Panc1 (cell line): ENCODE results near the gene MFAP4. TPM values are rescaled to one million over a fixed set of nuclear protein-coding genes. Genes with fewer than 3 reads are reported as not detected.

Experiments
- ATAC-seq: fragments of 200-7000 bp; cut with Tn5 transposase; 2 replicates; pipeline ENCODE4 v1.9.1; 2020; ENCODE audit warnings: mild to moderate bottlenecking, moderate library complexity
- BruUV-seq: library from RNA; stranded (reverse); fragments of 400-500 nt; replicated peaks from 2 replicates; lab custom pipeline; 2021; lab: Mats Ljungman, UMichigan
- CTCF ChIA-PET: fragments of 300-600 bp; sonication (Branson Sonifier 250); formaldehyde crosslinking; loops from one replicate; lab custom pipeline; 2022; ENCODE audit warnings: antibody characterized with exemption; lab: Charles Lee
- POLR2A ChIA-PET: fragments of 300-600 bp; sonication (Branson Sonifier 250); formaldehyde crosslinking; loops from one replicate; lab custom pipeline; 2022; ENCODE audit warnings: antibody characterized with exemption; lab: Charles Lee
- DNase-seq: peaks from one replicate; pipeline ENCODE4 v3.0.0-alpha.2; 2010; ENCODE audit warnings: low read depth, low spot score
- H3K27ac ChIP-seq: 2 replicates; pipeline ENCODE4 v1.5.1; 2011; ENCODE audit warnings: mild to moderate bottlenecking, low read length, inconsistent platforms
- H3K27me3 ChIP-seq: fragments of 200-500 bp; sonication (Bioruptor generic); 2 replicates; pipeline ENCODE4 v1.6.0; 2014; ENCODE audit warnings: low read length, inconsistent platforms; ENCODE audit not compliant: control insufficient read depth, insufficient read depth
- H3K36me3 ChIP-seq: fragments of 200-500 bp; sonication (Bioruptor generic); 2 replicates; pipeline ENCODE4 v1.5.1; 2014; ENCODE audit warnings: inconsistent platforms, mild to moderate bottlenecking, low read length, moderate library complexity; ENCODE audit not compliant: control insufficient read depth, insufficient read depth
- H3K4me1 ChIP-seq: 2 replicates; pipeline ENCODE4 v1.5.1; 2011; ENCODE audit warnings: inconsistent platforms, mild to moderate bottlenecking, low read length, moderate library complexity; ENCODE audit not compliant: control insufficient read depth, insufficient read depth
- H3K4me3 ChIP-seq, 2 experiments: 2 replicates each; pipeline ENCODE4 v1.5.1; 2011 to 2012; ENCODE audit warnings: low read depth in 2 of 2, low read length in 2 of 2, mild to moderate bottlenecking in 2 of 2, inconsistent platforms in 1 of 2, moderate library complexity in 1 of 2
- H3K9me3 ChIP-seq: fragments of 200-500 bp; sonication (Bioruptor generic); 2 replicates; pipeline ENCODE4 v1.5.1; 2014; ENCODE audit warnings: low read depth, mild to moderate bottlenecking, inconsistent platforms, low read length, moderate library complexity; ENCODE audit not compliant: control insufficient read depth, insufficient read depth
- POLR2AphosphoS5 ChIP-seq: IDR thresholded peaks from 2 replicates; pipeline ENCODE4 v1.6.1; 2012; ENCODE audit warnings: mild to moderate bottlenecking, low read depth, low read length, moderate library complexity
- REST ChIP-seq, 2 experiments: IDR thresholded peaks; 2 replicates each; pipeline ENCODE4 v1.6.1; 2011 to 2012; ENCODE audit warnings: low read depth in 2 of 2, control low read depth in 1 of 2, low read length in 1 of 2, mild to moderate bottlenecking in 1 of 2, moderate library complexity in 1 of 2; ENCODE audit not compliant: insufficient read depth in 1 of 2
- SIN3A ChIP-seq: IDR thresholded peaks from 2 replicates; pipeline ENCODE4 v1.6.1; 2012; ENCODE audit warnings: low read depth, mild to moderate bottlenecking, low read length, moderate library complexity, borderline replicate concordance; ENCODE audit not compliant: insufficient read depth
- TCF7L2 ChIP-seq: IDR thresholded peaks from 2 replicates; pipeline ENCODE4 v1.6.1; 2011; ENCODE audit warnings: mild to moderate bottlenecking, low read depth, low read length, inconsistent platforms
- in situ Hi-C: cut with HindIII; loops from 2 replicates; pipeline ENCODE4 v1.10.0; 2016; ENCODE audit warnings: low sequenced_read_pairs, low pct_unique_long_range_greater_than_20kb
- intact Hi-C: fragments of 100-400 bp; cut with micrococcal nuclease; formaldehyde crosslinking; loops from one replicate; pipeline ENCODE4 v1.10.0; 2022; ENCODE audit not compliant: unreplicated experiment
- total RNA-seq: library from RNA; stranded (reverse); gene quantifications from one replicate; pipeline ENCODE4 v1.2.1, GENCODE V29; 2021; ENCODE audit not compliant: unreplicated experiment
- TF ChIP-seq, protein P1 (sequence below): fragments of 450-650 bp; IDR thresholded peaks from 2 replicates; pipeline ENCODE4 v1.5.1; 2017; ENCODE audit warnings: mild to moderate bottlenecking

Gene MFAP4
- total RNA-seq, 1 experiment from 2014 or later: 0.92 TPM

GRCh38 chr17:19384723-19385391, 2.1 kb downstream of the MFAP4 start:
- Histone ChIP-seq H3K9me3 (no peaks in the 10 kb centered on the region), H3K4me1 (peaks cover 12% of the 10 kb centered on the region), H3K4me3 (no peak overlapping the region), H3K27me3 (no peaks in the 10 kb centered on the region), H3K27ac (no peak overlapping the region), H3K36me3 (no peaks in the 10 kb centered on the region; the same call in 1 of the 2 replicates)
- no TSS peak for BruUV-seq
- ATAC-seq (no peak), DNase-seq (no peak)
- POLR2A ChIA-PET: no interaction called here
- TF ChIP-seq REST (IDR thresholded peaks at IDR 0.05; ENCODE audit: insufficient read depth in 1 of 2, low read depth in 2 of 2, low read length in 1 of 2): no peak
- TF ChIP-seq, protein P1, sequence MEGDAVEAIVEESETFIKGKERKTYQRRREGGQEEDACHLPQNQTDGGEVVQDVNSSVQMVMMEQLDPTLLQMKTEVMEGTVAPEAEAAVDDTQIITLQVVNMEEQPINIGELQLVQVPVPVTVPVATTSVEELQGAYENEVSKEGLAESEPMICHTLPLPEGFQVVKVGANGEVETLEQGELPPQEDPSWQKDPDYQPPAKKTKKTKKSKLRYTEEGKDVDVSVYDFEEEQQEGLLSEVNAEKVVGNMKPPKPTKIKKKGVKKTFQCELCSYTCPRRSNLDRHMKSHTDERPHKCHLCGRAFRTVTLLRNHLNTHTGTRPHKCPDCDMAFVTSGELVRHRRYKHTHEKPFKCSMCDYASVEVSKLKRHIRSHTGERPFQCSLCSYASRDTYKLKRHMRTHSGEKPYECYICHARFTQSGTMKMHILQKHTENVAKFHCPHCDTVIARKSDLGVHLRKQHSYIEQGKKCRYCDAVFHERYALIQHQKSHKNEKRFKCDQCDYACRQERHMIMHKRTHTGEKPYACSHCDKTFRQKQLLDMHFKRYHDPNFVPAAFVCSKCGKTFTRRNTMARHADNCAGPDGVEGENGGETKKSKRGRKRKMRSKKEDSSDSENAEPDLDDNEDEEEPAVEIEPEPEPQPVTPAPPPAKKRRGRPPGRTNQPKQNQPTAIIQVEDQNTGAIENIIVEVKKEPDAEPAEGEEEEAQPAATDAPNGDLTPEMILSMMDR: no peak
- no peak for TF ChIP-seq TCF7L2
- TF ChIP-seq POLR2AphosphoS5: no peak
- no peak for TF ChIP-seq SIN3A
- in situ Hi-C loops: no loop called here
- CTCF ChIA-PET: interaction anchor here (0.5 kb wide), 1 partner anchor 29 kb away, joined by 3 read pairs; no protein-coding TSS in a partner anchor
- intact Hi-C loops: no loop called here

- ChIA-PET POLR2A (no interaction called here), CTCF (no interaction called here)
- intact Hi-C loops: no loop called here
- H3K27me3 ChIP-seq: no peaks in the 10 kb centered on the region
- no peak overlapping the region for H3K27ac ChIP-seq
- BruUV-seq: no TSS peak
- peaks cover 12% of the 10 kb centered on the region for H3K4me1 ChIP-seq
- TF ChIP-seq, protein P1: no peak
- TF ChIP-seq TCF7L2 (no peak), SIN3A (no peak), POLR2AphosphoS5 (no peak), REST (IDR thresholded peaks at IDR 0.05; ENCODE audit: insufficient read depth in 1 of 2, low read depth in 2 of 2, low read length in 1 of 2) (no peak)
- ATAC-seq (no peak), DNase-seq (no peak)
- no peaks in the 10 kb centered on the region; the same call in none of the 2 replicates for H3K36me3 ChIP-seq
- in situ Hi-C loops: no loop called here
- no peak overlapping the region for H3K4me3 ChIP-seq
- H3K9me3 ChIP-seq: no peaks in the 10 kb centered on the region
Observed at GRCh38 chr17:19383681-19384470, 3.1 kb downstream of the MFAP4 start.
